Measurements from ENCODE around the gene ROCK2. TPM values are rescaled to one million over a fixed set of nuclear protein-coding genes. Genes with fewer than 3 reads are reported as not detected.
A peak's percentile ranks its signal among the peaks of the same experiment; 100 is the strongest.
"Not testable (repeated sequence)": the region's sequence is repeated elsewhere in the genome, so short reads cannot be mapped to it uniquely, and the experiment has no call there.

The ROCK2 gene
- total RNA-seq, 2 donors from 2014 or later = 14.7 to 15.3 TPM

DNA sequence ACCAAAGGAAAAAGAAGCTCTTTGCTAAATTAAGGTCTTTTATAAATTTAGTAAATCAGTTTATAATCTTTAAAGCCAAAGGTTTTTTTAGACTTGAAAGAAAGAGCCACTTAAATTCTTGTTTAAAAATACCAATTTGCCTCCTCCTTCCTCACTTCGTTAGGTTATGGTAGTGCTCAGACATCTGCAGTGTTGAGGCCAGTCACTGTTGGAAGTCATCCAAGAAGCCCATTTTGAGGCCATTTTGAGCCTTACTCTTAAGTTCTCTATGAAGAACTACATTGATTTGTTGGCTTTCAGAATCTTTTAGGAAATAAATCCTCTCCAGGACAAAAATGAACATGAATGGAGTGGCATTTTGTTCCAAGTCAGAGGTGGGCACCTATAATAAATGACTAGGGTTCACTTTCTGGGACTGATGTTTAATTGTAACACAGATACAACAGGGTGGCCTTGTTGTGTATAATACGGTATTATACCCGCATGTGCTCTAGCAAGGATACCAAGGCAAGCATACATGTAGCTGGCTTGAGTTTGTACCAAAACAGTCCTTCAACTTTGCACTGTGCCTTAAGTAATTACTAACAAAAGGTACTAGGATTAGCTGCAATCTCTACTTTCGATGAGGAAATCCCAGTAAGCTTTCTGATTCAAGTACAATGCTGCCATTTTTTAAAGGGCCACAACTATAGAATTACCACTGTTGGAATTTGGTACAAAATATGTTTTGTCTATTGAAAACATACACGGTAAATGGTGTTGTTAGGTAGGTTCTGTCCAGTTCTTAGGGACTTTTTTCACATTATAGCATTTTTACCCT is 166.4 kb downstream of the ROCK2 start:
- no peak for ATAC-seq (replicated peaks in 1 of 2)
- no peak overlapping the region for H3K27ac Mint-ChIP-seq
- H3K27me3 Mint-ChIP-seq (ENCODE audit: low read depth) = no peaks in the 10 kb centered on the region
- H3K4me1 Mint-ChIP-seq (ENCODE audit: low read depth) = peaks cover 13% of the 10 kb centered on the region
- no peak for DNase-seq
- H3K9me3 Mint-ChIP-seq = no peaks in the 10 kb centered on the region
- no peak overlapping the region for H3K4me3 Mint-ChIP-seq
- H3K36me3 Mint-ChIP-seq (ENCODE audit: insufficient read depth in 2 of 2) = peaks cover 0 to 2% of the 10 kb centered on the region in 2 donors

DNA sequence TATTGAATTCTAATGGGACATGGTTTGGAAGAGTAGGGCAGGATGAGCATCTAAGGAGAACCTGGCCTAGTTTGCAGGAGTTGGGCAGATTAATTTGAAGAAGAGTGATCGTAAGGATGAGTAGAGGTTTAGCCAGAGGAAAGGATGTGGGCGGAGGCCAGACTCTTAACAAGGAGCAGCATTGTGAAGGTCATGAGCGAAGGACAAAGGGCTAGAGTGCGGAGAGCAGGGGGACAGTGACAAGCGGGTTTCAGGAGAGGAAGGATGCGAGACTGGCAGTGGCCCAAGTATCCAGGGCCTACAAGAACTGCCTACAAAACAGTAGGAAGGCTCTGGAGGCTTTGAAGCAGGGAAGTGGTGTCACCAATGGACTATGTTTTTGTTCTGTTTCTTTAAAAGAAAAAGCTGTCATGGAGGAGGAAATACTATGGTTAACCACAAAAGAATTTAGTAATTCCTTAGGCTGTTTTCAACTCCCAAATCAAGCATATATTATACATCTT is 169.1 kb downstream of the ROCK2 start:
- Mint-ChIP-seq H3K27ac (no peak overlapping the region), H3K4me1 (ENCODE audit: low read depth) (peaks cover 13% of the 10 kb centered on the region), H3K9me3 (no peaks in the 10 kb centered on the region), H3K27me3 (ENCODE audit: low read depth) (no peaks in the 10 kb centered on the region), H3K4me3 (no peak overlapping the region), H3K36me3 (ENCODE audit: insufficient read depth in 2 of 2) (peaks cover 0 to 2% of the 10 kb centered on the region in 2 donors)
- no peak for DNase-seq
- no peak for ATAC-seq (replicated peaks in 1 of 2)

DNA sequence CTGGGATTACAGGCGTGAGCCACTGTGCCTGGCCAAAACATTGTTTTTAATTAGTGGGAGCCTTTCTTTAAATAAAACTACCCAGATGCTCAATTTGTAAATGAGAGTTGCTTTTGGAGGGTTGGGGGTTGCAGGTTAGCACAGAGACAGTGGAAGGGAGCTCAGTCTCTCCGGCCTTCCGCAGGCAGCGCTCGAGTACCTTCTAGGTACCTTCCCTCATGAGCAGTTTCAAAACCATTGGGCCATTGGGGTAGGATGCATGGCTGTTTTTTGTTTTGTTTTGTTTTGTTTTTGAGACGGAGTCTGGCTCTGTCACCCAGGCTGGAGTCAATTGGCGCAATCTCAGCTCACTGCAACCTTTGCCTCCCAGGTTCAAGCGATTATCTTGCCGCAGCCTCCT is 170.2 kb downstream of the ROCK2 start:
- Mint-ChIP-seq H3K27me3 (ENCODE audit: low read depth) (no peaks in the 10 kb centered on the region), H3K4me1 (ENCODE audit: low read depth) (peaks cover 13% of the 10 kb centered on the region), H3K27ac (no peak overlapping the region), H3K9me3 (no peaks in the 10 kb centered on the region), H3K36me3 (ENCODE audit: insufficient read depth in 2 of 2) (peaks cover 0 to 2% of the 10 kb centered on the region in 2 donors), H3K4me3 (no peak overlapping the region)
- ATAC-seq (replicated peaks in 1 of 2) (no peak), DNase-seq (no peak)

DNA sequence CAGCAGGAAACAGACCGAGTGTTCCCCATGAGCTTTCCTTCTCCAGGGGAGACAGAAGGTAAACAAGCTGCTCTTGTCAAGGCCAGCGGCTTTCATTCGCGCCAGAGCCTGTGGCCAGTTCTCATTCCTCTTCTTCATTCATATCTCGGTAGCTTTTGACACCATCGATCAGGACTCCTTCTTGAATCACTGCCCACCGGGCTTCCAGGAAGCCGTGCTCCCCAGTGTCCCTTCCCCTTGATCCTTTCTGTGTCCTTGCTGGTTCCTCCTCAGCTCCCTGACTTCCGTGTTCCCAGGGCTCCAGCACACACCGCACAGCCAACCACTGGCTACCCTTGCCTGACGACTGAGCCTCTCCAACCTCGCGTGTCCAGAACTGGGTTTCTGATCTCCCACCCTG is 175.1 kb downstream of the ROCK2 start:
- DNase-seq (no peak), ATAC-seq (replicated peaks in 1 of 2) (no peak)
- H3K27me3 Mint-ChIP-seq (ENCODE audit: low read depth) = no peaks in the 10 kb centered on the region
- H3K27ac Mint-ChIP-seq = no peak overlapping the region
- H3K9me3 Mint-ChIP-seq = no peaks in the 10 kb centered on the region
- no peaks in the 10 kb centered on the region for H3K4me1 Mint-ChIP-seq (ENCODE audit: low read depth)
- no peaks in the 10 kb centered on the region for H3K36me3 Mint-ChIP-seq (ENCODE audit: insufficient read depth in 2 of 2)
- no peak overlapping the region for H3K4me3 Mint-ChIP-seq

DNA sequence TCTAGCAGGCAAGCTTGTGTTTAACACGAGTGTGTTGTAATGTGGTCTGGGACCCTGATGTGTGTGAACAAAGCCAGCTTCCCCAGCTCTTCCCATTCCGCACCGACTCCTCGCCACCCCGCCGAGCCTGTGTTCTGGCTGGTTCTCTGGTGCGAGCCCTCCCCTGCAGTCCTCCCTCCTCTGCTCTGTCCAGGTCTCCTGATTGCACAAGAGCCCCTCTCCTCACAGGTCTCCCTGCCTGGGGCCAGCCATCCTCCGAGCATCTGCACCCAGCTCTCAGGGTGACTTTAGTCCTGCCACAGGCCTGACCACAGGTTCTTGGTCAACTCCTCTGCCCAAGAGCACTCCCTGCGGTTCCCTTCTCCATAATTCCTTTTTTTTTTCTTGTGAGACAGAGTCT is 175.9 kb downstream of the ROCK2 start:
- Mint-ChIP-seq H3K36me3 (ENCODE audit: insufficient read depth in 2 of 2) (no peaks in the 10 kb centered on the region), H3K4me3 (no peak overlapping the region), H3K9me3 (no peaks in the 10 kb centered on the region), H3K27me3 (ENCODE audit: low read depth) (no peaks in the 10 kb centered on the region), H3K4me1 (ENCODE audit: low read depth) (no peaks in the 10 kb centered on the region), H3K27ac (no peak overlapping the region)
- no peak for ATAC-seq (replicated peaks in 1 of 2)
- DNase-seq = no peak

DNA sequence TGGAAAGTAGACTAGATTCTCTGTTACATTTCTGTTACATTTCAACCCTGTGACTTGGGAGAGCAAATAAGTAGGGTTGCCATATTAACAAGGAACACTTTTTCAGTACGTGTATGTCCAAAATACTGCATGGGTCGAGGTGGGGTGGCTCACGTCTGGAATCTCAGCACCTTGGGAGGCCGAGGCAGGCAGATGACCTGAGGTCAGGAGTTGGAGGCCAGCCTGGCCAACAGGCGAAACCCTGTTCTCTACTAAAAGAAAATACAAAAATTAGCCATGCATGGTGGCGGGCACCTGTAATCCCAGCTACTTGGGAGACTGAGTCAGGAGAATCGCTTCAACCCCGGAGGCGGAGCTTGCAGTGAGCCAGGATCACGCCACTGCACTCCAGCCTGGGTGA is 178.0 kb downstream of the ROCK2 start:
- no peaks in the 10 kb centered on the region for H3K9me3 Mint-ChIP-seq
- no peaks in the 10 kb centered on the region for H3K36me3 Mint-ChIP-seq (ENCODE audit: insufficient read depth in 2 of 2)
- H3K4me1 Mint-ChIP-seq (ENCODE audit: low read depth) = no peaks in the 10 kb centered on the region
- no peaks in the 10 kb centered on the region for H3K27me3 Mint-ChIP-seq (ENCODE audit: low read depth)
- no peak overlapping the region for H3K4me3 Mint-ChIP-seq
- DNase-seq (no peak), ATAC-seq (replicated peaks in 1 of 2) (no peak)
- no peak overlapping the region for H3K27ac Mint-ChIP-seq

DNA sequence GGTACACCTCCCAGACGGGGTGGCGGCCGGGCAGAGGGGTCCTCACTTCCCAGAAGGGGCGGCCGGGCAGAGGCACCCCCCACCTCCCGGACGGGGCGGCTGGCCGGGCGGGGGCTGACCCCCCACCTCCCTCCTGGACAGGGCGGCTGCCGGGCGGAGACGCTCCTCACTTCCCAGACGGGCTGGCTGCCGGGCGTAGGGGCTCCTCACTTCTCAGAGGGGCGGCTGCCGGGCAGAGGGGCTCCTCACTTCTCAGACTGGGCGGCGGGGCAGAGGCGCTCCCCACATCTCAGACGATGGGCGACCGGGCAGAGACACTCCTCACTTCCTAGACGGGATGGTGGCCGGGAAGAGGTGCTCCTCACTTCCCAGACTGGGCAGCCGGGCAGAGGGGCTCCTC is 179.4 kb downstream of the ROCK2 start:
- H3K36me3 Mint-ChIP-seq (ENCODE audit: insufficient read depth in 2 of 2); H3K4me3 Mint-ChIP-seq; H3K9me3 Mint-ChIP-seq; DNase-seq; ATAC-seq (replicated peaks in 1 of 2); H3K27me3 Mint-ChIP-seq (ENCODE audit: low read depth); H3K27ac Mint-ChIP-seq: not testable (repeated sequence)
- H3K4me1 Mint-ChIP-seq (ENCODE audit: low read depth) = peaks cover 13% of the 10 kb centered on the region

DNA sequence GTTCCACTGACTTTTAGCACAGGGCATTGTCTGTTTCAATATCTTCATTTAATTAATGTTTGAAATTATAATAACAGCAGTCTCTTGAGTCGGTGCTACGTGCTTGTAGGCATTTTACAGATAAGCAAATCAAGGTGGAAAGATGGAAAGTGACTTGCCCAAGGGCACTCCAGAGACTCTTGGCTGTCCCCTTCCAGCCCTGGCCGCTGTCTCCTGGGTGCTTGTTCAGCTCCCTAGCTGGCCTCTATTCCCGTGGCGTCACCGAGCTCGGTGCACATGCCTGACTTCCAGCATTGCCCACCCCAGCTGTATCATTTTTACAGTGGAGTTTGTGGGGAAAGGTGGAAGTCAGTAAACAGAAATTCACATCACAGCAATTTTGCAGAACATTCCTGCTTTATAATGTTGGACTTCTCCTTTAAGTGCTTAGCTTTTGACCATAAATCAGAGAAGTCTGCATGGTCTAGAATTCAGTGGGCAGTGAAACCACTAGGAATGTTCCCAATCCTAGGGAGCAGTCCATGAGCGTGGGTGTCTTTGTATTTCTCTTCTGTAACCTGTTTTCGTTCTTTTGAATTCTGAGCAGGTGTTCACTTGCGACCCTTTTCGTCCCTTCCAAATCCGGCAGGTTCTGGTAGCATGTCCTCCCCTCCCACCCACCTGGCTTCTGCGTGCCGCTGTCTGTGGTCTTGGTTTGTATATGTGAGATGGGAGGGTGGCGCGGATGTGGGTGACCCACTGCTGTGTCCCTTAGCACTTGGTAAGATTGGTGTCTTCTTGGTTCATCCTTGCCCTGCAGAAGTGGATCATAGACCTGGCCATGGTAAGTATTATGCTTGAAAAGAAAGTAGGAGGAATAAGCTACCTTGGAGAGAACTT is 180.8 kb downstream of the ROCK2 start:
- ATAC-seq (replicated peaks in 1 of 2) (no peak), DNase-seq (no peak)
- peaks cover 13% of the 10 kb centered on the region for H3K4me1 Mint-ChIP-seq (ENCODE audit: low read depth)
- no peaks in the 10 kb centered on the region for H3K9me3 Mint-ChIP-seq
- no peaks in the 10 kb centered on the region for H3K27me3 Mint-ChIP-seq (ENCODE audit: low read depth)
- no peak overlapping the region for H3K4me3 Mint-ChIP-seq
- H3K36me3 Mint-ChIP-seq (ENCODE audit: insufficient read depth in 2 of 2) = no peaks in the 10 kb centered on the region
- no peak overlapping the region for H3K27ac Mint-ChIP-seq

DNA sequence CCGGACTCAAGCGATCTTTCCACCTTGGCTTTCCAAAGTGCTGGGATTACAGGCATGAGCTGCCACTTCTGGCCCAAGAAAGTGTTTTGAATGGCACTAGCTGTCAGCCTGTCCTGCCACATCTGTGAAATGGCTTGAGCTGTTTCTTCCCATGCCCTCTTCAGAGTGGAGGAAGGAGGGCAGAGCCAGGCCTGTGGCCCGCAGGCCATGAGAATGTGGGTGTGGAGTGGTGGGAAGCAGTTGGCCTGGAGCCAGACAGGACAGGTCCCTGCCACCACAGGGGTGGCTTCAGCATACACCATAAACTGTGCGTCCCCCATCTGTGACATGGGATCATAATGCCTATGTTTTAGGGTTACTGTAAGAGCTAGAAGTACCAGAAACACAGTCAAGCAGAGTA is 182.7 kb downstream of the ROCK2 start:
- DNase-seq = no peak
- H3K27ac Mint-ChIP-seq = no peak overlapping the region
- no peaks in the 10 kb centered on the region for H3K27me3 Mint-ChIP-seq (ENCODE audit: low read depth)
- no peaks in the 10 kb centered on the region for H3K9me3 Mint-ChIP-seq
- no peaks in the 10 kb centered on the region for H3K36me3 Mint-ChIP-seq (ENCODE audit: insufficient read depth in 2 of 2)
- peaks cover 14% of the 10 kb centered on the region for H3K4me1 Mint-ChIP-seq (ENCODE audit: low read depth)
- ATAC-seq (replicated peaks in 1 of 2) = no peak
- H3K4me3 Mint-ChIP-seq = peak overlapping the region; percentile 54 to 67

DNA sequence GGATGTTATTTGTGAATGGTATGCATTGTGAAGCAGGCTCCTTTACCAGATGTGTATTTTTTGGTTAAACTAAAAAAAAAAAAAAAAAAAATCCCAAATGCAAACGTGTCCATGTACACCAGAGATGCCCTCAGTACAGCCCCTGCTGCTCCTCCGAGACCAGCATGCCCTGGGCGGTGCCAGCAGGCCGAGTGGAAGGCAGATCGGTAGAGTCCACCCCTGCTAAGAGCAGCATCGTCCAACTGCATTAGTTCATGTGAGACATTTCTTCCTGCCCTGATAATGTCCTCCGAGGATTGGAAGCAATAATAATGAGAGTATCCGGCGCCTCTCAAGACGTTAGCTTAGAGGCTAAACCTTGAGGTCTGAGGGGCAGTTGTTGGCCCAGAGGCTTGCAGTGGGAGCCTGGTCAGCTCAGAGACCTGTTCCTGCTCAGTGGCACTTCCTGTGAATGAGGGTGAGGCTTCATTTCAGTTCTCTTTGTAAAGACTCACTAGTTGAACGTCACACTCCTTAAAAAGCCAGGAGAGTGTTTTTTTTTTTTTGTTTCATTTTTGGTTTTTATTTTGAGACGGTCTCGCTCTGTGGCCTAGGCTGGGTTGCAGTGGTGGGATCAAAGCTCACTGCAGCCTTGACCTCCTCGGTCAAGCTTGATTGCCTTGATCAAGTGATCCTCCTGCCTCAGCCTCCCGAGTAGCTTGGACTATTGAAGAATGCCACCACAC is 183.5 kb downstream of the ROCK2 start:
- Mint-ChIP-seq H3K27ac (peak overlapping the region; percentile 76), H3K36me3 (ENCODE audit: insufficient read depth in 2 of 2) (no peaks in the 10 kb centered on the region), H3K9me3 (no peaks in the 10 kb centered on the region), H3K27me3 (ENCODE audit: low read depth) (no peaks in the 10 kb centered on the region), H3K4me3 (peak overlapping the region; percentile 54 to 67), H3K4me1 (ENCODE audit: low read depth) (peaks cover 22% of the 10 kb centered on the region)
- DNase-seq (peak in 1 of 2 donors; percentile 34), ATAC-seq (replicated peaks in 1 of 2) (peak; percentile 79 to 93)

DNA sequence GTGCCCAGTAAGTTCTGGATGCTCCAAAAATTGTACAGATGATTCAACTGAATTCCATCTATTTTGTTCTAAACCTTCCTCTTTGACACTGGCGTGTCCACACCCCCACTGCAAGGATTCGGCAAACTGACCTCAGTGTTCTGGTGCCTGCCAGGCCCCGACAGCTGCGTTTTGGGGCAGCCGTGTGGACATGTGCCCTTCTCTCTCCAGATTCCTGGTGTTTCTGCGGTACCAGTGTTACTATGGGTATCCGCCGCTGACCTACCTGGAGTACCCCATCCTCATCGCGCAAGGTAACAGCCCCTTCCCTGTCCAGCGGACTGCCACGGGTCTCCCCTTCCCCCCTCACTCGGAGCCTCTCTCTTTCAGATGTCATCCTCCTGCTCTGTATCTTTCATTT is 184.2 kb downstream of the ROCK2 start:
- no peak for ATAC-seq (replicated peaks in 1 of 2)
- peak overlapping the region in 1 of 2 donors; percentile 67 for H3K4me3 Mint-ChIP-seq
- H3K27me3 Mint-ChIP-seq (ENCODE audit: low read depth) = no peaks in the 10 kb centered on the region
- DNase-seq = no peak
- no peaks in the 10 kb centered on the region for H3K9me3 Mint-ChIP-seq
- H3K4me1 Mint-ChIP-seq (ENCODE audit: low read depth) = peaks cover 24% of the 10 kb centered on the region
- no peaks in the 10 kb centered on the region for H3K36me3 Mint-ChIP-seq (ENCODE audit: insufficient read depth in 2 of 2)
- H3K27ac Mint-ChIP-seq = peak overlapping the region; percentile 76

DNA sequence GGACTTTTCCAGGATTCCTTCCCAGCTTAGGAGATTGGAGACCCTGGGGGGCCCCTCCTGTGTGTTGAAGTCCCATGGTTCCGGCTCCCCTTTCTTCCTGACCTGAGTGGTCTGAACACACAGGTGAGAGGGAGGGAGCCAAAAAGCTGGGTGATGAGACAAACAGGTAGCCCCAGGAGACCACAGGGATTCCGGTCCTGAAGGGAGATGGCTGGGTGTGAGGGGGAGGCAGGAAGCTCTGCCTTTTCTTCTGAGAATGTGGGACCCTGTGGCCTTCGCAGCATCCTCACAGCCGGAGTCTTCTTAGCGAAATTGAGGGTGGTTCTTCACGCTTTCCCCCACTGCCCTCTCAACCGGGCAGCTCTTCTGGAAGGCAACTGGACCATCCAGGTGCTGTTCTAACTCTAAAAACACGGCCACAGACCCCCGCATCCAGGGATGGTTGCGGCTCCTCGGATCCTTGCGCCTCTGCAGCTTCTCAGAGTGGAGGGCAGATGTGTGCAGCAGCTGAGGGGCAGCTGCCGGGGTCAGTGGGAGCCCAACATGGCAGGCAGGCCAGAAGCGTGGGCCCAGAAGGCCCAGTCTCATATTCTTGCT is 184.8 kb downstream of the ROCK2 start:
- Mint-ChIP-seq H3K4me1 (ENCODE audit: low read depth) (peaks cover 24% of the 10 kb centered on the region), H3K9me3 (no peaks in the 10 kb centered on the region), H3K4me3 (no peak overlapping the region), H3K27me3 (ENCODE audit: low read depth) (no peaks in the 10 kb centered on the region), H3K36me3 (ENCODE audit: insufficient read depth in 2 of 2) (no peaks in the 10 kb centered on the region), H3K27ac (no peak overlapping the region)
- ATAC-seq (replicated peaks in 1 of 2) (no peak), DNase-seq (no peak)

All from activated T-cell treated with anti-CD3 and anti-CD28 coated beads, Interleukin-2, amount 50 U/mL, for 72 hours (primary cell).